ENCODE results near the gene TRPV4. TPM values are rescaled to one million over a fixed set of nuclear protein-coding genes. Genes with fewer than 3 reads are reported as not detected.

TRPV4 gene
- total and polyA plus RNA-seq, 9 of the 15 experiments (the other 6 are each of a cell fraction or from before 2014, with no cell fraction given): 0.13 TPM; not detected in 8

GRCh38 chr12:109880043-109880931, 47.1 kb upstream of the TRPV4 start, which contains the start of gene GLTP (continued):
- TF ChIP-seq RNF219 (CRISPR knock-in tag; IDR thresholded peaks at IDR 0.05) (no peak), ZNF398 (CRISPR knock-in tag; IDR thresholded peaks at IDR 0.05) (no peak), MLLT1 (IDR thresholded peaks at IDR 0.05) (peak in 1 of 2 experiments; percentile 71; a peak in 1 of 4 replicates), MAFG (tag; conservative IDR thresholded peaks at IDR 0.05) (no peak), ZNF311 (CRISPR knock-in tag; IDR thresholded peaks at IDR 0.05) (no peak), PHF8 (IDR thresholded peaks at IDR 0.05; ENCODE audit: borderline replicate concordance, low read length) (peak; percentile 62; the same call in 1 of the 2 replicates), NRF1 (conservative IDR thresholded peaks at IDR 0.05 in 1 of 2, IDR thresholded peaks at IDR 0.05 in 1 of 2) (peak; percentile 52 to 56; a peak in 2 of 4 replicates), ZNF407 (IDR thresholded peaks at IDR 0.05; ENCODE audit: low read depth) (peak; percentile 27; the same call in 1 of the 2 replicates), ZNF589 (CRISPR knock-in tag; IDR thresholded peaks at IDR 0.05; ENCODE audit: low read depth) (no peak)
